HS-27A (cell line): Measurements from ENCODE around the gene ACAP3.
A peak's percentile ranks its signal among the peaks of the same experiment; 100 is the strongest.

ENCODE experiments used
- DNase-seq: peaks from one replicate; pipeline ENCODE4 v3.0.0-alpha.2; 2012; ENCODE audit warnings: low read depth, missing footprints

ACAP3 gene

DNA sequence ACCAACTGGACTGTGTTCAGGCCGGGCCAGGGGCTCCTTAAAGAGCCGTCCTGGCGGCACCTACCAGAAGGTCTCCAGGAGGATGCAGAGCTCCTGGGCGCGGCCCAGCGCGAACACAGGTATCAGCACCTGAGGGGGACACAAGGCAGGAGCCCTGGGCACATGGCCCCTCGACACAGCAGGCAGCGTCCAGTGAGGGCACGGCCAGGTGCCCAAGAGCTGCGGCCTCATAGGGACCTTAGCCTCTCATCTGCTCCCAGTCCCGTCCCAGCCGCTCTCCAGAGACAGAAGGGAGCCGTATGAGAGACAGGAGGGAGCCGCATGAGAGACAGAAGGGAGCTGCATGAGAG, 6.5 kb upstream of the ACAP3 start:
- DNase-seq = no peak

DNA sequence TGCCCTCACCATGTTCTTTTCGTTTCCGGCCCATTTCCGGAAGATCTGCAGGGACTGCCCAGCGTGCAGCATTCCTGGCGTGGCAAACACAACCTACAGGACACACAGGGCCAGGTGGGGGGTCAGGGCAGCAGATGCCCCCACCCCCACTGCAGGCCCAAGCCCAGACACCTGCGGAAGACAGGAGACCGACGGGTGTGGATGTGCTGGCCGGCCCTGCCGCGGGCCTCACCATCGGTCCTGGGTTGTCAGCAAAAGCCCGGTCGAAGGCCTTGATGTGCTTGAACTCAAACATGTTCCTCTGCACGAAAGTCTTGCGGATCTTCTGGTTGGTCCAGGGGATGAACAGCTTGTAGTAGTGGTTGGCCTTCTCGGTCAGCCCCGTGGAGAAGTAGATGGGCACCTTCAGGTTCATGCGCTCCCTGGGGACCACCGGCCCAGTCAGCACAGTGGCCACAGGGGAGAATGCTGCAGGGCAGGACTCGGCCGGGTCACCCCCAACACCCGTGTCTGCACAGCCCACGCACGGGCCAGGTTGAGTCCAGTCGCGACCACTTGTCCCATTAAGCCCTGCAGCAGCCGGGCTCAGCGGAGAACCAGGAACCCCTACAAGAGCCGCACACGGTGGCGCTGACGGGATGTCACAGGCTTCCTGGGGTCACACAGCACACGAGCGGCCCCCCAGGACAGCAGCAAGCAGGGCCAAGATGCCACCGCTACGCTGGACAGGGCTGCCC, 5.9 kb upstream of the ACAP3 start:
- DNase-seq = no peak

DNA sequence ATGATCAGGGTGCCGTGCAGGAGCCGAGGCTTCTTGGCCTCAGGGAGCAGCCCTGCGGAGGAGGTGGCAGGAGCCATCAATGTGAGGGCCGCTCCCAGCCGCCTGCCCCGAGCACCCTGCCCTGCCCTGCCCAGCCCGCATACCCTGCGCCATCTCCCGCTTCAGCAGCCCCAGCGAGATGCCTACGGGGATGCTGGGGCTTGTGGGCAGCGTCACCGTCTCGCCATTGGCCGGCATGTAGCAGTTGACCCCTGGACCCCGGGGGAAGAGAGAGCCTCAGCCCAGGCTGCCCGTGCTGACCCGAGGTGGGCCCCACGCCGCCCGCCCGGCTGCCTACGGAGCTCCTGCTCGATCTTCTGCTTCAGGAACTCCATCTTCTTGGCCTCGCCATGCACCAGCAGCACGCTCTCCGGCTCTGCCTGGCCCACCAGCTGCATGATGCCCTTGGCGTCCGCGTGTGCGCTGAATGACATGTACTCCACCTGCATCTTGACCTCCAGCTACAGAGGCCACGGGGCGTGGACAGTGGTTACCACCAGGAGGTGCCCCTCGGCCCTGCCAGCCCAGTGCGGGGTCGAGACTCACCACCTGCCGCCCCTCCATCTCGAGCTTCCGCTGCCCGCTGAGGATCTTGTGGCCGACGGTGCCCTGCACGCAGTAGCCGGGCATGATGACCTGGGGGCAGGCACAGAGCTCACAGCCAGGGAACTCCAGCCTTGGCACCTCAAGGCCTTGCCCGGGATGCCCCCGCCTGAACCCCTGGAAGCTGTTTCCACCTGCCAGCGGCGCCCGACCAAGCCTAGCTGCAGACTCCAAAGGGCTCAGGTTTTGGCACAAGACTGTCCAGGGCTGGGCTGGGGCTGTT, 5.0 kb upstream of the ACAP3 start:
- DNase-seq = no peak

DNA sequence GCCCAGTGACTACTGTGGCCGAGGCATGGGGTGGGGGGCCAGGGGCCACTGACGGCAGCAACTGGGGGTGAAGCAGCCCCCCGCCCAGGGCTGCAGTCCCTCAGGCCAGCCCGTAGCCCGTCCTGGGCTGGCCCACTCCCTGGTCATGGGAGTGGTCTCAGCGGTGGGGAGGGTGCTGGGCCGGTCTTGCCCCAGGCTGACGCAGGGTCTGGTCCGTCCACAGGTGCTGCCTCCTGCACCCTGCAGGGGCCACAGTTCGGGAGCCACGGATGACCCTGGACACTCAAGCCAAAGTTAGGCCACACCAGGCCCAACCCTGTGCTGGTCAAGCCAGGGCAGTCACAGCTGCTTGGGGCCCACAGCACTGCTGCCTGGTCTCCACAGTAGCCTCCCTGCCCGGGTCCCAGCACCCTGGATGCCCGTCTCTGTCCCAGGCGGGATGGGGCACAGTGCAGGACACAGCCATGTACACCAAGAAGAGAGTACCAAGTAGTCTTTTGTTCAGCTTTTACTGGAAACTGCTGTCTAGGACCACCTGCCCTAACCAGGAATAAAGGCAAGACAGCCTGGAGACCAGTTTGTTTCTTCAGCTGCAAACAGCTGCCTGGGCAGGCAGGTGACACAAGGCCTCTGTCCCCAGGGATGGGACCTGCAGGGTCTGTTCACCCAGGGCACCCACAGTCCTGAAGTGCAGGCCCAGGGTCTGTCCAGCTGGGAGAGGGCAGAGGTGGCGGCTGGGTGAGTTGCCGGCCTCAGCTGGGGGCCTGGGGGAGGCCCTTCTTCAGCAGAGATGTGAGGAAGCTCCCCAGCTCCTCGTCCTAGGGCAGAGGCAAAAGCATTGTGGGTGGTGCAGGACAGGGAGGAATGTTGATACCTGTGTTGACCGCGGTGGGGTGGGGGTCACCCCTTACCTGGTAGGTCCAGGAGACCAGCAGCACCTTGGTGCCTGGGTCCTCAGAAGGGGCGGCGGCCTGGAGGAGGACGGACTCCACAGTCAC, 3.7 kb upstream of the ACAP3 start:
- no peak for DNase-seq

DNA sequence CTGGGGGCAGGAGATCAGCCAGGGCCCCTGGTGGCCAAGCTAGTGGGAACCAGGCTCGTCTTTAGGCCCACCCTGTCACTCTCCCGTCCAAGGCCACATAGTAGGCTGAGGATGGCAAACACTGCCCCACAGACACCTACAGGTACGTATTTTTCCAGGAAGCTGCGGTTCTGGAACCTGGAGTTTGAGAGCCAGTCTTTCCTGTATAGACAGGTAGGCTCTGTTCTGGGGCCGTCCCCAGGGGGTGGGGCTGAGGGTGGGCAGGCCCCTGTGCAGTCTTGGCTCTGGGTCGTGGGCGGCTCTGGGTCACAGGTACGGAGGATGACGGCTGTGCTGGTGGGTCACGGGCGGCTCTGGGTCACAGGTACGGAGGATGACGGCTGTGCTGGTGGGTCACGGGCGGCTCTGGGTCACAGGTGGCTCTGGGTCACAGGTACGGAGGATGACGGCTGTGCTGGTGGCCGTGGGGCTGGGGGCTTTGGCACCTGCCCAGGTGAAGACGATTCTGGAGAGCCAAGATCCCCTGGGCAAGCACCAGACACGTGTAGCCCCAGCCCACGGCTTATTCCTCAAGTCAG, 2.8 kb upstream of the ACAP3 start:
- no peak for DNase-seq

DNA sequence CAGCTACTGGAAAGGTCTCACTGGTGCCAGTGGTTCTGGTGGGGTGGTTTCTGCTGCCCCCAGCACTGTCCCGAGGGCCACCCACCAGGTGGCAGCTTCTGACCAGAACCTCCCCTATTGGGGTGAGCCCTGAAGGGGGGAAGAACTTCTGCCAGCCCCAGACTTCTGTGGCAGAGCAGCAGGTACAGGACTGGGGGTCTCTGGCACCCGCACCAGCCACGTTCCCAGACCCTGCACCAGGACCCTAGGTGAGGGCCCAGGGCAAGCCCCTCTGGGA, 2.3 kb upstream of the ACAP3 start:
- no peak for DNase-seq

DNA sequence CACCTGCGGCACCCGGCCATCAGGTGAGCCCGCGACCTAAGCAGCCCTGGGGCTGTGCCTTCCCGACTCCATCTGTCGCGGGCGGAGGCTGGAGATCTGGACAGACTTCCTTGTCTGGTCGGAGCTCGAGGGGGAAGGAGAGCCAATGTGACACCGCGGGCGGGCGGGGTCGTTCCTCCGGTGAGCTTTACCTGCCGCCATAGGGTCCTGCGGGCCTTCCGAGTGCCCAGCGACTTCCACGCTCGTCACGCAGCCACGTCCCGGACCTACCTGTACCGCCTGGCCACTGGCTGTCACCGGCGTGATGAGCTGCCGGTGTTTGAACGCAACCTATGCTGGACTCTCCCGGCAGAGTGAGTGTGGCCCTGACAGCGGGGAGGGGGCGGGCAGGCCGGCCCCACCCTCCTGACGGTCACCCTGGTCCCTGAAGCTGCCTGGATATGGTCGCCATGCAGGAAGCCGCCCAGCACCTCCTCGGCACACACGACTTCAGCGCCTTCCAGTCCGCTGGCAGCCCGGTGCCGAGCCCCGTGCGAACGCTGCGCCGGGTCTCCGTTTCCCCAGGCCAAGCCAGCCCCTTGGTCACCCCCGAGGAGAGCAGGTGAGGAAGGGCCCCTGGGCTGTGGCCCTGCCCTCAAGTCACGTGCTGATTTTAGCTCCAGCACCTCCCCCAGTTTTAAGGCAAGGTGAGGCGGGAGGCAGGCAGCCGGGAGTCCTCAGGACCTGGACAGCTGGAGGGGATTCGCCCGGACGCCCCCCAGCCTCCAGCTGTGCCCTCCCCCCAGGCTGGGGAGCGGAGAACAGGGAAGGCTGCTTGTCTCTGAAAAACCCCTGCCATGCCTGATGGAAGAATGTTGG, 1.8 kb upstream of the ACAP3 start:
- DNase-seq = no peak

DNA sequence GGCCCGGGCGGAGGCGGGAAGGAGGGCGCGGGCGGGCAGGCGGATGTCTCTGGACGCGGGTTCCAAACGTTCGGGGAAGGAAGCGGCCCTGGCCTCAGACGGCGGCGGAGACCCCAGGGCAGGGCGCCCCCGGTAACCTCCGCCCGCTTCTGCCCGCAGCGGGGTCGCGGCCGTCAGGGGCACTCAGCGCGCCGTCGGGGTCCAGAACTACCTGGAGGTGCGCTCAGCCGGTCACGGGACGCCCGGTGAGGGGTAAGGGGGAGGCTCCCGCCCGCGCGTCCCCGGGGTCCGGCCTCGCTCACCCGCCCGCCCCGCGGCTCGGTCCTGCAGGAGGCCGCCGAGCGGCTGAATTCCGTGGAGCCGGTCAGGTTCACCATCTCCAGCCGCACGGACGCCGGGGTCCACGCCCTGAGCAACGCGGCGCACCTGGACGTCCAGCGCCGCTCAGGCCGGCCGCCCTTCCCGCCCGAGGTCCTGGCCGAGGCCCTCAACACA, 1.1 kb upstream of the ACAP3 start:
- no peak for DNase-seq

DNA sequence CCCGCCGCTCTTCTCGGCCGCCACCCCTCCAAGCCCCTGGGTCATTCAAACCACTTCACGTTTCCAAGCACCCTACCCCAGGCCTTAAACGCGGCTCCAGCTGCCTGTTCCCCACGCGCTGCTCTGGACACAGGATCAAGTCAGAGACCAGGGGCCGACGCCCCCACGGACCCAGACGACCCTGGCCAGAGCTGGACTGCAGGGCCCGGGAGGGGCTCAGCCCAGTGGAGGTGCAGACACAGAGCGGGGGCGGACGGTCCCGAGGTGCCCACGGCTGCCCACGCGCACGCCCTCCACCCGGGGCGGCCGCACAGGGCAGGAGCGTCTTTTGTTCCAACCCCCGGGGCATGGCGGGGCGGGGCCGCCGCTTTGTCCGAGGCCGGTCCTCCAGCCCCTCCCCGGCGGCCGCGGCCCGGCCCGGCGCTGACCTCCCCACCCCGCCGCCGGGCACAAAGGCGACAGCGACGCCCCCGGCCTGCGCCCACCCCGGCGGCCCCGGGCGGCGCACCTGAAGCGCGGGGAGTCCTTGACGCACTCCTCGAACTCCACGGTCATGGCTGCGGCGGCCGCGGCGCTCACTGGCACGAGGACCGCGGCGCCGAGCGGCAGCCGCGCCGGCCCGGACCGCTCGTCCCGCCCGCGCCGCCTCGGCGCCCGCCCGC, 338 bp downstream of the ACAP3 start:
- DNase-seq = no peak

DNA sequence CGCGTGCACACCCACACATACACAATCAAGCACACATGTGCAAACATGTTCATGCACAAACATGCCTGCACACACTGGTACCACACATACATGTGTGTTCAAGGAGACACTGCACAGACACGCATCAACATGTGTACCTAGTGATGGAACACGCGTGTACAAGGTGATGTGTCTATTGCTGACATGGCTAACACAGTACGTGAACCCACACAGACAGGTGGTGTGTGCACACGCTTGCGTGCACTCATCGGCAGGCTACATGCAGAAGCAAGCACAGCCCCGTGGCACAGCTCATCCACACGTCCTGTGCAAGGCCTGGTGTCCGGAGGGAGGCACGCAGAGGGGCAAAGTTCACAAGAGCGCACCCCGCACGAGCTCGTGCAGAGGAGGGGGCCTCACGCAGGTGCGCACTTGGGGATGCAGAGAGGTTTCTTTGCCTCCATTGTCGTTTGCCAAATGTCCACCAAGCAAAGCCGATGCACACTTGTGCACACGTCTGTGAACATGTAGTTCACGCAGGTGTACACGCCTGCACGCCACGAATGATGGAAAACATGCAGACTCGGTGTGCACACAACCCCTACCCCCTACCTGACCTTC, 969 bp downstream of the ACAP3 start:
- DNase-seq = no peak

DNA sequence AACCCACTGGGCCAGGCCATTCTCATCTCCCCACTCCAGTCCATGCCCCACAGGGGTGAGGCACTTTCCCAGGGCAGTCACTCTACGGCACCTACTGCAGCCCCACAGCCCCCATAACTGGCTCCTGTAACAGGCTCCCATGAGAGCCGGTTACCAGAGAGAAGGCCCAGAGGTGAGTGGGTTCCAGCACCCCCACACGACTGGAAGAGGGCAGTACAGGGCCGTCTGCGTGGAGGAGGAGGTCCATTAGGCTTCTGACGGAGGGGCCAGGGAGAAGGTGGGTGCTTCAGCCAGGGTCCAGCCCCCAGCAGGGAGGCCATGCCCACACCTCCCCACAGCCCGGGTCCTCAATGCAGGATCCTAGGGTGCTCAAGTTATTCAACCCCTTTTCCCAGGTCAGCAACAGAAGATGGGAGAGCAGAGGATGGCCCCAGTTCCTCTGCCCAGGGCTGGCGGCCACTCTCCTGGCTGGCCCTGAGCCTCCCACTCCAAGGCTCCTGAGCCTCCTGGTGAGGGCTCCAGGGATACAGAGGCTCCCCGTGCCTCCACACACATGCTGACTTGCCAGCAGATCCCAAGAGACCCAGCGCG, 1.6 kb downstream of the ACAP3 start:
- no peak for DNase-seq

DNA sequence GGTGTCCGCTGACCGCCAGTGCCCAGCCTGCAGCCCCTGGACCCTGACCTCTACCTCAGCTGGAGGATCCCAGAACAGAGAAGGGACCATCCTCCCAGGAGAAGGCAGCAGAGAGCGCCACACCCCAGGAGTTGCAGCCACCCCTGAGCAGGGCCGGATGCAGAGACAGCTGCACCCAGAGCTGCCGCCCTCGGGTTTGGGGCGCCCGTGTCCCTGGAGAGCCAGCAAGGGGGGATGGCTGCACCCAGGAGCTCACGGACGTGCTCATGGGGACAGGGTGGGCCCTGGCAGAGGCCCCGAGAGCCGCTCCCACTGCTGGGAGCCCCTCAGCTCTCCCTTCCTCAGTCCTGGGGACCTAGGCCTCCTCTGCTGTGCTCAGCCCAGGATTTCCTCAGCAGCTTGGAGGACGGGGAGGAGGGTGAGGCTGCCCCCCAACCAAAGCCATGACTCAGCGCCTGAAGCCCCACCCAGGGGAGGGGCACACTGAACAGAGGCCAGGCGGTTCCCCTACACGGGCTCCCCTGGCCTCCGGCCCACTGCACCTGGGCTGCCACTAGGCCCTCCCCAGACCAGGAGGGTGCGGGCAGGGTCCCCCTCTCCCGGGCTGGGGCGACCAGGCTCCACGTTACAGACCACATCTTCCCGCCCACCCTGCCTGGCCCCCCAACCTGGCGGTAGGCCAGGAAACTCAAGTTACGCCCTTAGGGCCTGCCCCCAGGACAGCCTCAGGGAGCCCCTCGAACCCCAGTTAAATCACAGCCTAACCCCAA, 2.2 kb downstream of the ACAP3 start:
- DNase-seq = peak; percentile 63

DNA sequence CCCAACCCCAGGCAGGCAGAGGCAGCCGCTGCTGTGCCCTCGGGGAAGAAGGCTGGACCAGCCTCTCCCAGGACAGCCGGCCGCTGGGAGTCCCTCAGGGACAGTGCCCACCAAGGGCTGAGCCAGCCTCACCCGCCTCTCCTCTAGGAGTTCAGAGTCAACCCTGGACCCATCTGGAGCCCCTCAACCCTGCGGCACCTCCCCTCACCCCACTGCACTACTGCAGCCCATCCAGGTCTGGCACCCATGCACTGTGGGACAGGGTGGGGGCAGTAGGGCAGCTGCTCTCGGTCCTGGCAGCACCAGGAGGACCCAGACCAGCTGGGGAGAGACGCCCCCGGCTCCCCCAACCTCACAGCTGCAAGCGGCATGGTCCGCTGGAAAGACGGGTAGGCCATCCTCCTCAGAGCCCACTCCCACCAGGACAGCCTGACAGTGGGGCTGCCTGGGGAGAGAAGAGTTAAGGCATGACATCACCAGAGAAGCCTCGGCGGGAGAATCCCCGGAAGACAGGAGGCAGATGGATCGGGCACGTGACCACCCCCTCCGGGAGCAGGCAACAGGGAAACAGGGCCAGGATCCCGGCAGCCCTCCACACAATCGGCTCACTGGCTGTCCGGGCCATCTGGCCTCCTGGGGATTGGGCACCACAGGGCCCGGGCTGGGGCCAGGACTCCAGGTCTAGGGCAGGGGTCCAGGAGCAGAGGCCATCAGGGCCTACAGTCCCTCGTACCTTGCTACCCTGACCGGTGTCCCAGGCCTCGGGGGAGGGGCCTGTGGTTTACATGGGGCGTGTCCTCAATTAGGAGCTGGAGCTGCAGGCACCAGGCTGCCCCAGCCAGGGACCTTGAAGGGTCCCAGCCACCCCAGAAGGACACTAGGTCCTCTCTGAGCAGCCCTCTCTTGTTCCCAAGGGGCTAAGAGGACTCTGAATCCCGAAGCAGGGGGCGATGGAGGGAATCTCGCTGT, 3.1 kb downstream of the ACAP3 start:
- DNase-seq = peak; percentile 53

DNA sequence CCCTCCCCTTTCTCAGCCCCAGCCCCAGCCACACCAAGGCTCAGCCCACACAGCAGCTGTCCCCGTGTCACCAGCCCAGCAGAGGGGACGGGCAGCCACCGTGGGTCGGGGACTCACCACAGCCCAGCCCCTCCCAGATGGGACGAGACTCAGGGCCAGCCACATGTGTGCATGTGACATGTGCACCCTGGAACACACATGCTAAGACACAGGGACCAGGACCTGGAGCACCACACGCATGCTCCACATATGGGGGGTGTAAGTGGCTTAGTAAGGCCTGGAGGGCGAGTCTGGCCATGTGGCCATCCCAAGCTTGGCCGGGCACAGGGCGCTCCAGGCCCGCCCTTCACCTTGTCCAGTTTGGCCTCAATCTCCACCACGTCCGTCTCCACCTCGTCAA, 4.0 kb downstream of the ACAP3 start:
- DNase-seq = no peak

DNA sequence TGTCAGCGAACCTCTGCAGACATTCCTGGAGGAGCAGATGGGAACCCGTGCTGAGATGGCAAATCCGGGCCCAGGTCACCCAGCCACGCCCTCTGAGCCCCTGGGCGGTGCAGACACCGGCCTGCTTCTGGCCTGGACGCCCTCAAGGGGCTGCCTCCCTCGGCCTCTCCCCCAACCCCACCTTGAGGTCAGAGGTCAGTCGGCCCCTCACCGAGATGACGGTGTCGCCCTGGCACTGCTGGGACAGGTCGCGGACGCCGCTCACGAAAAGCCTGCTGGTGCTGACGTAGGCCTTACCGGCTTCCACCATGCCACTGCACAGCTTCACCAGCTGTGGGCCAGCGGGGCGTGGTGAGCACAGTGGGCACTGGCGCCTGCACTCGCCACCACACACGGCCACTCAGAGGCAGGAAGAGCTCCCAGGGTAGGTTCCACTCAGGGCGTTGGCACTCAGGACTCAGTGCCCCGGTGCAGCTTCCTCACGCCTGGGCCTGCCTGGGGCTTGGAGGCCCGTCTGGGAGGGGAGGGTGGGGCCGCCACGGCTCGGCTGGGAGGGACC, 4.7 kb downstream of the ACAP3 start:
- DNase-seq = no peak

DNA sequence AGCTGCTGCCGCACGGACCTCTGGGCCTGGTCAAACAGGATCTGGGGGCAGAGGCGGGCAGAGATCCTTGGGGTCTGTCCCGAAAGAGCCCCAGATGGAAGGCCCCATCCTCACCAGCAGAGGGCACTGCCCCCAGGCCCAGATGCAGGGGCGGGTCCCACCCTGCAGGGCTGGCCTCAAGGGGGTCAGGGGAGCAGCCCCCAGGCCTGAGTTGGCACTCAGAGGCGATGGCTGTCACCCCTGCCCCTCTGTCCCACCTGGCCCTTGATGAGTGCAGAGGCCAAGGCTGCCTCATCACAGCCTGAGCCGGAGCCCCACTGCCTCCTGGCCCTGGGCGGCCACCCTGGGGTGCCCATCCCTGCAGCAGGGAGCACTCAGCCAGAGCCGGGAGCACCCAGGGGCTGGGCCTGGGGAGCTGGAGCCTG, 5.7 kb downstream of the ACAP3 start:
- DNase-seq = no peak

DNA sequence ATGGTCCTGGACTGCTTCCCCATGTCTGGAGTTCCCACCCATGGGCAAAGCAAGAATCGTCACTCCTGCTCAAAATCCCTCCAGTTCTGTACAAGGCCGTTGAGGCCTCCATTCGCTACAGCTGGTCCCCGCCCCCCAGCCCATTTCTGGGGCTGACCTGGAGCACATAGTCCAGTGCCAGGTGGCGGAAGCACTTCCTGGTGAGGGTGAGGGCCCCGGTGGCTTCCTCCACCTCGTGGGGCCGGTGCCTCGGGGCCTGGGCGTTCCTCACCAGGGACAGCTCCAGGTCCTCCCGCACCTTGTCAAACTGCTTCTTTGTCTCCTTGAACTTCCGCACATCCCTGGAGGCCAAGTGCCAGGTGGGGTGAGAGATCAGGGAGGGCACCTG, 7.4 kb downstream of the ACAP3 start:
- DNase-seq = no peak
